GM19328 (cell line): ENCODE results near the gene ANKRD26.

Source experiments
- ATAC-seq: cut with Tn5 transposase; IDR thresholded peaks from one replicate; pipeline ENCODE4 v1.9.1; 2021; ENCODE audit warnings: mild to moderate bottlenecking, moderate library complexity; ENCODE audit not compliant: unreplicated experiment

Gene ANKRD26

GRCh38 chr10:27022048-27022447, 78.2 kb downstream of the ANKRD26 start:
- ATAC-seq = no peak

DNA sequence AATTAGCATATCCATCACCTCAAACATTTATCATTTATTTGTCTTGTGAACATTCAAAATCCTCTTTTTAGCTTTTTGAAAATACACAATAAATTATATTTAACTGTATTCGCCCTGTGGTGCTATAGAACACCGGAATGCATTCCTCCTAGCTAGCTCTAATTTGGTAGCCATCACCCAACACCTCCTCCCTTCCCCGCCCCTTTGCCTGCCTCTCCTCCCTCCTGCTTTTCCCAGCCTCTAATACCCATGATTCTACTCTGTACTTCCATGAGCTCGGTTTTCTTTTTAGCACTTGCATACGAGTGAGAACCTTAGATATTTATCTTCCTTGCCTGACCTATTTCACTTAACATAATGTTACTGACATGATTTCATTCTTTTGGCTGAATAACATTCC, 80.1 kb downstream of the ANKRD26 start:
- no peak for ATAC-seq

GRCh38 chr10:27019827-27020226, 80.5 kb downstream of the ANKRD26 start:
- no peak for ATAC-seq

GRCh38 chr10:26997610-26998009, 102.7 kb downstream of the ANKRD26 start:
- ATAC-seq = no peak

- ATAC-seq = no peak
Observed at GRCh38 chr10:26994743-26995142, 105.6 kb downstream of the ANKRD26 start.

- ATAC-seq = no peak
Observed at GRCh38 chr10:26987851-26988250, 112.4 kb downstream of the ANKRD26 start.

GRCh38 chr10:26983156-26983555, 117.1 kb downstream of the ANKRD26 start:
- ATAC-seq = no peak

- ATAC-seq = no peak
Observed at GRCh38 chr10:26982058-26982457, 118.2 kb downstream of the ANKRD26 start.

- ATAC-seq = no peak
Observed at GRCh38 chr10:26981232-26981824, 119.0 kb downstream of the ANKRD26 start.

GRCh38 chr10:26978519-26978918, 121.8 kb downstream of the ANKRD26 start:
- ATAC-seq = no peak

GRCh38 chr10:26977635-26978034, 122.7 kb downstream of the ANKRD26 start:
- ATAC-seq = no peak

- no peak for ATAC-seq
Observed at GRCh38 chr10:26970667-26971066, 129.6 kb downstream of the ANKRD26 start.

GRCh38 chr10:26969145-26969926, 131.0 kb downstream of the ANKRD26 start:
- peak; percentile 68 for ATAC-seq

DNA sequence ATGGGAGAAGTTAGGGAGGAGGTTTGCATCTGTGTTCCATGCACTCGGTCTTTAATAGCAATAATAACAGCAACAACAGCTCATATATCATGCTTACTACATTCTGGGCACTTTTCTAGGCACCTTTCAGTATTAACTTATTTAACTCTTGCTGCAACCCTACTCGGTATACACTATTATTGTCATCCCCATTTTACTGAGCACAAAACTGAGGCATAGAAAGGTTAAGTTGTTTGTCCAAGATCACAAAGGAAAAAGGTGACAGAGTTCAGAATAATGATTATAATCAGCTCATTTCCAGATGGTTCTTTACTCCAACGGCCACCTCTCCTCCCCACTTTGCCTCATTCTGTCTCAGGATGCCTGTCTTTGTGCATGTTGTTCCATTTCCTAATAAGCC, 137.5 kb downstream of the ANKRD26 start:
- no peak for ATAC-seq

- no peak for ATAC-seq
Observed at GRCh38 chr10:26960308-26960707, 140.0 kb downstream of the ANKRD26 start.

DNA sequence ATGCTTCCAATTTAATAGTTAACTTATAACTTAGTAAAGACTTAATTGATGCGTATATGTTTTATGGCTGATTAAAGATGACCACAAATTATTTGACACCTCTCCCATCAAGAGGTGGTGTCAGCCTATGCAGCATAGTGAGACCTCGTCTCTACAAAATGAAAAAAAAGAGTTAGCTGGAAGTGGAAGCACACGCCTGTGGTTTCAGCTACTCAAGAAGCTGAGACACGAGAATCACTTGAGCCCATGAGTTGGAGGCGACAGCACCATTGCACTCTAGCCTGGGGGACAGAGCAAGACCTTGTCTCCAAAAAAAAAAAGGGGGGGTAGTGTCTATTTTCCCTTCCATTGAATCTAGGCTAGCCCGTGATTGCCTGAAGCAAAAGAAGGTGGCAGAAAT, 140.5 kb downstream of the ANKRD26 start:
- ATAC-seq = no peak
